DND-41 (cell line): Measurements from ENCODE around the gene PDCD4.

Source experiments
- EZH2 ChIP-seq: IDR thresholded peaks from 3 replicates; pipeline ENCODE4 v1.6.1; 2012; ENCODE audit warnings: borderline replicate concordance, low read depth, mild to moderate bottlenecking, moderate library complexity, low read length, inconsistent platforms; ENCODE audit not compliant: severe bottlenecking
- TF ChIP-seq, protein P1 (sequence below): IDR thresholded peaks from 2 replicates; pipeline ENCODE4 v1.5.1; 2012; ENCODE audit warnings: borderline replicate concordance, low read length, moderate library complexity, mild to moderate bottlenecking; ENCODE audit not compliant: poor library complexity, severe bottlenecking; ENCODE audit errors: extremely low read depth

DNA sequence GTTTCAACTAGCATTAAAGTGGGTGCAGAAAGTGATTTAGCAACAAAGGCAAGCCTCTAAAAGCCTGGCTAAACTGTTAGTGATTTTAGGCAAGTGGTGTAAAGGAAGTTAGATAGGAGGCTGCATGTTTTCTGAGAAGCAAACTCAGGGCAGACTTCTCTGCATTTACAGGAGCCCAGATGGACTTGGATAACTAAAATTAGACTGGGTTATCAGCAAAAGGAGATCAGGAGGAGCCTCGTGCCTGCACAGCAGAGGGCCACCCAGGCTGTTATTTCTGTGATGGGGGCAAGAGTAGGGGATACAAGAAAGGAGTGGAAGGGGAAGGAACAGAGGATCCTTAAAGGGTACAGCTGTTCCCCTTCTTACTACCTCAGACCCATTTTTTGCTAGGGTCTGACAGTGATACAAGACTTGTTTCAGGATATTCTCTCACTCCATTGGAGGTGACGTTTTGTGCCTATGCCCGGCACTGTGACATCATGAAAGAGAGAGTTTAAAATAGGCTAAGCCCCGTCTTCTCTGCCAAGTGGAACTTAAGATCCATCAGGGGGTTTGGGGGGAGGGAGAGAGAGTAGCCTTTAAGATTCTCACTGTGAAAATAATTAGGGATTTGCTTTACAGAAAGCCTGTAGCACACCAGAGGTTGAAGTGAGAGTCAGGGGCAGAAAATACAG is 49.6 kb upstream of the PDCD4 start:
- TF ChIP-seq, protein P1, sequence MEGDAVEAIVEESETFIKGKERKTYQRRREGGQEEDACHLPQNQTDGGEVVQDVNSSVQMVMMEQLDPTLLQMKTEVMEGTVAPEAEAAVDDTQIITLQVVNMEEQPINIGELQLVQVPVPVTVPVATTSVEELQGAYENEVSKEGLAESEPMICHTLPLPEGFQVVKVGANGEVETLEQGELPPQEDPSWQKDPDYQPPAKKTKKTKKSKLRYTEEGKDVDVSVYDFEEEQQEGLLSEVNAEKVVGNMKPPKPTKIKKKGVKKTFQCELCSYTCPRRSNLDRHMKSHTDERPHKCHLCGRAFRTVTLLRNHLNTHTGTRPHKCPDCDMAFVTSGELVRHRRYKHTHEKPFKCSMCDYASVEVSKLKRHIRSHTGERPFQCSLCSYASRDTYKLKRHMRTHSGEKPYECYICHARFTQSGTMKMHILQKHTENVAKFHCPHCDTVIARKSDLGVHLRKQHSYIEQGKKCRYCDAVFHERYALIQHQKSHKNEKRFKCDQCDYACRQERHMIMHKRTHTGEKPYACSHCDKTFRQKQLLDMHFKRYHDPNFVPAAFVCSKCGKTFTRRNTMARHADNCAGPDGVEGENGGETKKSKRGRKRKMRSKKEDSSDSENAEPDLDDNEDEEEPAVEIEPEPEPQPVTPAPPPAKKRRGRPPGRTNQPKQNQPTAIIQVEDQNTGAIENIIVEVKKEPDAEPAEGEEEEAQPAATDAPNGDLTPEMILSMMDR: no peak
- no peak for TF ChIP-seq EZH2
